Measurements from ENCODE around the gene HECTD3. TPM values are rescaled to one million over a fixed set of nuclear protein-coding genes. Genes with fewer than 3 reads are reported as not detected.
"Not testable (repeated sequence)": the region's sequence is repeated elsewhere in the genome, so short reads cannot be mapped to it uniquely, and the experiment has no call there.

HECTD3 gene
- total and polyA plus RNA-seq, 4 donors: 12.8 to 51.1 (median 28.4) TPM

DNA sequence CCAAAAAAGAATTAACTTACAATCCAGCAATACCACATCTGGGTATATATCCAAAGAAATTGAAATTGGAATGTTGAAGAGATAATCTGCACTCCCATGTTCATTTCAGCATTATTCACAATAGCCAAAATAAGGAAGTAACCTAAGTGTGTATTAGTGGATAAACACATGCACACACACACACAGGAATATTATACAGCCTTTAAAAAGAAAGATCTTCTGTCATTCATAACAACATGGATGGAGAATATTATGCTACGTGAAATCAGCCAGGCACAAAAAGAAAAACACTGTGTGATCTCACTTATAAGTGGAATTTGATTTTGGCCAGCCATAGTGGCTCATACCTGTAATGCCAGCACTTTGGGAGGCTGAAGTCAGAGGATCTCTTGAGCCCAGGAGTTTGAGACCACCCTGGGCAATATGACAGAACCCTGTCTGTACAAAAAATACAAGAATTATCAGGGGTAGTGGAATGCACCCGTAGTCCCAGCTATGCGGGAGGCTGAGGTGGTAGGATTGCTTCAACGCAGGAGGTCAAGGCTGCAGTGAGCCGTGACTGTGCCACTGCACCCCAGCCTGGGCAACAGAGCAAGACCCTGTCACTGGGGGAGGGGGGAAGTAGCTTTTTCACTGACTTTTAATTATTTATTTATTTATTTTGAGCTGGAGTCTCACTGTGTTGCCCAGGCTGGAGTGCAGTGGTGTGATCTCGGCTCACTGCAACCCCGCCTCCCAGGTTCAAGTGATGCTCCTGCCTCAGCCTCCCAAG lies 15.5 kb downstream of the HECTD3 start:
- Histone ChIP-seq H3K4me1 (ENCODE audit: control insufficient read depth, insufficient read depth, low read length) (no peaks in the 10 kb centered on the region), H3K4me3 (ENCODE audit: low read depth, low read length) (no peak overlapping the region), H3K27me3 (ENCODE audit: control insufficient read depth, insufficient read depth, low read length) (no peaks in the 10 kb centered on the region), H3K36me3 (ENCODE audit: control insufficient read depth, insufficient read depth, low read length) (no peaks in the 10 kb centered on the region), H3K9me3 (ENCODE audit: control insufficient read depth, insufficient read depth, low read length) (no peaks in the 10 kb centered on the region), H3K27ac (ENCODE audit: low read depth, low read length) (no peak overlapping the region)
- WGBS (ENCODE audit: insufficient coverage): 70% methylated on average over 2 of the region's 7 CpGs
- no peak for DNase-seq (ENCODE audit: low read depth in 4 of 6, low spot score in 6 of 6)

DNA sequence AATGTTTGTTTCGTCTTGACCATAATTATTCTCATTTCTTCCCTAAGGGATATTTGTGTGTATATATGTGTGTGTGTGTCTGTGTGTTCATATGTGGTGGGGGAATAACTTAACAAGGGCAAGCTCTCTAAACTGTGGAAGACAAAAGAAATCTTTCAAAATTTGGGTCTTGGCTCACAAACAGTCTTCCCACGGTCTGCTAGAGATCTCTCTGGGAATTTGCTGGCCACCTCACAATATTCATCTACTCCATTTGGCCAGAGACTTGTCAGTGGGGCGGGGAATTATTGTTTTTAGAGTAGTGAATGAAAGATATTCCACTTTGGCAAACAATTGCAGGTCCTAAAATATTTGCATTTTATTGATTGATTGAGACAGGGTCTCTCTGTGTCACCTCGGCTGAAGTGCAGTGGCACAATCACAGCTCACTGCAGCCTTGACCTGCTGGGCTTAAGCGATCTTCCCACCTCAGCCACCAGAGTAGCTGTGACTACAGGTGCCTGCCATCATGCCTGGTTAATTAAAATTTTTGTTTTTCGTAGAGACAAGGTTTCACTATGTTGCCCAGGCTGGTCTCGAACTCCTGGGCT lies 16.7 kb downstream of the HECTD3 start:
- Histone ChIP-seq H3K36me3 (ENCODE audit: control insufficient read depth, insufficient read depth, low read length) (no peaks in the 10 kb centered on the region), H3K9me3 (ENCODE audit: control insufficient read depth, insufficient read depth, low read length) (no peaks in the 10 kb centered on the region), H3K27me3 (ENCODE audit: control insufficient read depth, insufficient read depth, low read length) (no peaks in the 10 kb centered on the region), H3K4me3 (ENCODE audit: low read depth, low read length) (no peak overlapping the region), H3K4me1 (ENCODE audit: control insufficient read depth, insufficient read depth, low read length) (no peaks in the 10 kb centered on the region), H3K27ac (ENCODE audit: low read depth, low read length) (no peak overlapping the region)
- 83% methylated on average over 4 of the region's 7 CpGs for whole genome bisulfite sequencing (ENCODE audit: insufficient coverage)
- DNase-seq (ENCODE audit: low read depth in 4 of 6, low spot score in 6 of 6): no peak

DNA sequence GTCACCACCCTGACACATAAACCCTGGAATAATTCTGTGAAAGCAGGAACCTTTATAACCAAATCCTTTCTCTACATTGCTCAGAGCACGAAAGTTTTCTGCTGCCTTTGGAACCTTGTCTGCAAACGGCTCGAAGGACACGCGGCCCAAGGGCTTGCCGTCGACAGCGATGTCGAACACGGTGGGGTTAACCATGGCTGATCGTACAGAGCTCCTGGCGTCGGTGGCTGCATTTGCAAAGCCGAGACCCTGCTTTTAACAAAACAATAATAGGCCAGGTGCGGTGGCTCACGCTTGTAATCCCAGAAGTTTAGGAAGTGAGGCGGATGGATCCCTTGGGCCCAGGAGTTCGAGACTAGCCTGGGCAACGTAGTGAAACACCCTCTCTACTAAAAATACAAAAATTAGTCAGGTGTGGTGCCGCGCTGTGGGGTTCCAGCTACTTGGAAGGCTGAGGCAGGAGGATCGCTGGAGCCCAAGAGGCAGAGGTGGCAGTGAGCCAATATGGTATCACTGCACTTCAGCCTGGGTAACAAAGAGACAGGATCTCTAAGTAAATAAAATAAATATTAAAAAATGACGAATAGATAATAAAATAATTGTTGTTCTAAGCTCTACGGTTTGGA lies 22.5 kb downstream of the HECTD3 start:
- WGBS (ENCODE audit: insufficient coverage): 93% methylated on average over 20 of the region's 24 CpGs

DNA sequence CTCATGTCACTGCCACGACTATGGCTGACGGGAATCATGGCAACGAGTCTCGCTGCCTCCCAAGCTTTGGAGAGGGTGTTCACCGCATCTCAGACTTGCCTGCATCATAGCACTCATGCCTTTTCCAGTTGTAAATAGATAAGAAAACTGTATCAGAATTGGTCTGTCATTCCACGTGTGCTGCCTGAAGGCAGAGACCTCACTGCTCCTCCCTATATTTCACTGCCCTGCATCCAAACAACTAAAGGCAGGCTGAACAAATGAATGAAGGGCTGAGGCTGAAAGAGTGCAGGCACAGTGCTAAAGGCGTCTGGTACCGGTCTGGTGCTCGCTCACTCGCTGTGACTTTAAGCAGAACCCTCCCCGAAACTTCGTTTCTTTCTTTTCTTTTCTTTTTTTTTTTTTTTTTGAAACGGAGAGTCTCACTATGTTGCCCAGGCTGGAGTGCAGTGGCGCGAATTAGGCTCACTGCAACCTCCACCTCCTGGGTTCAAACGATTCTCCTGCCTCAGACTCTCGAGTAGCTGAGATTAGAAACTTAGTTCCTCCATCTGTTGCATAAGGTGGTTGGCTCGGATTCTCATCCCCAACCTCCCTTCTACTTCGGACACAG lies 25.3 kb downstream of the HECTD3 start:
- H3K27ac ChIP-seq (ENCODE audit: low read depth, low read length): no peak overlapping the region
- no peak for DNase-seq (ENCODE audit: low read depth in 4 of 6, low spot score in 6 of 6)
- peaks cover 2% of the 10 kb centered on the region for H3K36me3 ChIP-seq (ENCODE audit: control insufficient read depth, insufficient read depth, low read length)
- H3K27me3 ChIP-seq (ENCODE audit: control insufficient read depth, insufficient read depth, low read length): no peaks in the 10 kb centered on the region
- H3K9me3 ChIP-seq (ENCODE audit: control insufficient read depth, insufficient read depth, low read length): no peaks in the 10 kb centered on the region
- 15% methylated on average over 10 of the region's 19 CpGs for WGBS (ENCODE audit: insufficient coverage)
- peak overlapping the region; percentile 90 for H3K4me3 ChIP-seq (ENCODE audit: low read depth, low read length)
- H3K4me1 ChIP-seq (ENCODE audit: control insufficient read depth, insufficient read depth, low read length): peaks cover 13% of the 10 kb centered on the region

More for the DNA sequence above, 22.5 kb downstream of the HECTD3 start:
- peaks cover 13% of the 10 kb centered on the region for H3K4me1 ChIP-seq (ENCODE audit: control insufficient read depth, insufficient read depth, low read length)
- H3K4me3 ChIP-seq (ENCODE audit: low read depth, low read length): no peak overlapping the region
- no peaks in the 10 kb centered on the region for H3K27me3 ChIP-seq (ENCODE audit: control insufficient read depth, insufficient read depth, low read length)
- H3K36me3 ChIP-seq (ENCODE audit: control insufficient read depth, insufficient read depth, low read length): no peaks in the 10 kb centered on the region
- no peak for DNase-seq (ENCODE audit: low read depth in 4 of 6, low spot score in 6 of 6)
- H3K9me3 ChIP-seq (ENCODE audit: control insufficient read depth, insufficient read depth, low read length): no peaks in the 10 kb centered on the region
- H3K27ac ChIP-seq (ENCODE audit: low read depth, low read length): no peak overlapping the region

DNA sequence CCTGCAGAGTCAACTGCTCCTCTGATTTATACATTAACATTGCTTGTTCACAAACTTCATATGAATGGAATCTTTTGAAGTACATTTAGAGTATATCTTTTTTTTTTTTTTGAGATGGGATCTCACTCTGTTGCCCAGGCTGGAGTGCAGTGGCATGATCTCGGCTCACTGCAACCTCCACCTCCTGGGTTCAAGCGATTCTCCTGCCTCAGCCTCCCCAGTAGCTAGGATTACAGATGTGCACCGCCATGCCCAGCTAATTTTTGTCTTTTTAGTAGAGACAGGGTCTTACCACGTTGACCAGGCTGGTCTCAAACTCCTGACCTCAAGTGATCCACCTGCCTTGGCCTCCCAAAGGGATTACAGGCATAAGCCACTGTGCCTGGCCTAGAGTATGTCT lies 33.8 kb downstream of the HECTD3 start:
- peaks cover 41% of the 10 kb centered on the region for H3K36me3 ChIP-seq (ENCODE audit: control insufficient read depth, insufficient read depth, low read length)
- not testable (repeated sequence) for H3K4me3 ChIP-seq (ENCODE audit: low read depth, low read length); H3K4me1 ChIP-seq (ENCODE audit: control insufficient read depth, insufficient read depth, low read length); H3K27me3 ChIP-seq (ENCODE audit: control insufficient read depth, insufficient read depth, low read length); H3K27ac ChIP-seq (ENCODE audit: low read depth, low read length); H3K9me3 ChIP-seq (ENCODE audit: control insufficient read depth, insufficient read depth, low read length); DNase-seq (ENCODE audit: low read depth in 4 of 6, low spot score in 6 of 6)
- WGBS (ENCODE audit: insufficient coverage): 92% methylated on average over 2 of the region's 4 CpGs

DNA sequence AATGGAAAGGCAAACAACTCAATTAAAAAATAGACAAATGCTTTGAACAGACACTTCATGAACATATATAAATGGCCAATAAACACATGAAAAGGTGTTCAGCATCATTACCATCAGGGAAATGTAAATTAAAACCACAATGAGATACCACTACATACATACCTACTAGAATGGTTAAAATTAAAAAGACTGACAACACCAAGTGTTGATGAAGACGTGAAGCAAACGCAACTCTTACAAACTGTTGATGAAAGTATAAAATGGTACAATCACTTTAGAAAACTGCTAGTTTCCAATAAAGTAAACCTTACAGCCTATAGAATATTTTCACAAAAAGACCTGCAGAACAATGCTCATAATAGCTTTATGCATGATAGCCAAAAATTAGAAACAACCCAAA lies 34.9 kb downstream of the HECTD3 start:
- no peak for DNase-seq (ENCODE audit: low read depth in 4 of 6, low spot score in 6 of 6)
- H3K36me3 ChIP-seq (ENCODE audit: control insufficient read depth, insufficient read depth, low read length): peaks cover 47% of the 10 kb centered on the region

DNA sequence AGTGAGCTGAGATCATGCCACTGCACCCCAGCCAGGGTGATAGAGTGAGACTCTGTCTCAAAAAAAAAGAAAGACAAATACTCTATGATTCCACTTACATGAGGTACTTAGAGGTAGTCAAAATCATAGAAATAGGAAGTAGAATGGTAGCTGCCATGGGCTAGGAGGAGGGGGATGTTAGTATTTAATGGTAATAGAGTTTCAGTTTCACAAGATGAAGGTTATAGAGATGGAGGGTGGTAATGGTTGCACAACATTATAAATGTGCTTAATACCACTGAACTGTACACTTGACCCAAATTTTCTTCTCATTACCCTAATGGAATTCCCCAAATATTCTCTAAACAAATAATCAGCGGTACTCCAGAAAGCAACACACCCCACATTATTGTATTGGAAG lies 37.5 kb downstream of the HECTD3 start:
- no peaks in the 10 kb centered on the region for H3K4me1 ChIP-seq (ENCODE audit: control insufficient read depth, insufficient read depth, low read length)
- no CpG with 5 or more reads among the region's 1 CpG for WGBS (ENCODE audit: insufficient coverage)
- DNase-seq (ENCODE audit: low read depth in 4 of 6, low spot score in 6 of 6): no peak
- H3K36me3 ChIP-seq (ENCODE audit: control insufficient read depth, insufficient read depth, low read length): peaks cover 32% of the 10 kb centered on the region
- H3K9me3 ChIP-seq (ENCODE audit: control insufficient read depth, insufficient read depth, low read length): no peaks in the 10 kb centered on the region
- no peak overlapping the region for H3K27ac ChIP-seq (ENCODE audit: low read depth, low read length)
- H3K27me3 ChIP-seq (ENCODE audit: control insufficient read depth, insufficient read depth, low read length): no peaks in the 10 kb centered on the region
- no peak overlapping the region for H3K4me3 ChIP-seq (ENCODE audit: low read depth, low read length)

More for the DNA sequence above, 34.9 kb downstream of the HECTD3 start:
- WGBS (ENCODE audit: insufficient coverage): no CpG with 5 or more reads among the region's 2 CpGs
- Histone ChIP-seq H3K4me3 (ENCODE audit: low read depth, low read length) (no peak overlapping the region), H3K4me1 (ENCODE audit: control insufficient read depth, insufficient read depth, low read length) (no peaks in the 10 kb centered on the region), H3K27ac (ENCODE audit: low read depth, low read length) (no peak overlapping the region), H3K9me3 (ENCODE audit: control insufficient read depth, insufficient read depth, low read length) (no peaks in the 10 kb centered on the region), H3K27me3 (ENCODE audit: control insufficient read depth, insufficient read depth, low read length) (no peaks in the 10 kb centered on the region)

DNA sequence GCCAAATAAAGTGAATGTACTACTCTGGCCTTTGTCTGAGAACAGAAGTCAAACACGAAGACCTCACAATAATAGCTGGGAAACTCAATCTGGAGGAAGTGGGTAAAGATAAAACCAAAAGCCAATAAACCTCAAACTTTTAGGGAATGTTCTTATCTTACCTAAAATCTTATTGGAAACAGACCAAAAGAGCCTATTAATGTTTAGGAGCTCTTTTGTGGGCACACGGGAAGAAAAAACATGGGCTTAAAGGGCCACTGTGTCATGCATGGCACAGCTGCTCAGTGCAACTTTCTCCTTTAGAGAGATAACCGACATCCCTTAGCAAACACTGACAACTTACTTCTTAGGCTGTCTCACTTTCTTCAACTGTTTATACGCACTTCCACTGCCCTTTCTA lies 40.8 kb downstream of the HECTD3 start:
- H3K27ac ChIP-seq (ENCODE audit: low read depth, low read length): no peak overlapping the region
- 63% methylated on average over 2 of the region's 4 CpGs for WGBS (ENCODE audit: insufficient coverage)

DNA sequence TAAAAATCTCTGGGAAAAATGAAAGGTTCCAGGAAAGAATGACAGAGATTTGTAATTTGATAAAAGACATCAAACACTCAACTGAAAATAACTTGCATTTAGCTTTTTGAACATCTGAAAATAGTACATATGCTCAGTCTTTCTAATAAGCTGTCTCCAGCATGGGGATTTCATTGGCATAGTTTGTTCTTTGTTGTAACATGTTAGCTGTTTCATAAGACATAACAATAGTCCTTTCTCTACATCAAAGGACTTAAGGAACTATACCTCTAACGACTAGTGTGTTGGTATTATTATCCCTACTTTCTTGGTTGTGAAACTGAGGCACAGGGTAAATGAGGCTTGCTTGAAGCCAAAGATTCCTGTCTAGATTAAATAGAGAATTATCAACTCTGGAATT lies 46.7 kb downstream of the HECTD3 start:
- no CpG with 5 or more reads among the region's 1 CpG for WGBS (ENCODE audit: insufficient coverage)

More for the DNA sequence above, 40.8 kb downstream of the HECTD3 start:
- Histone ChIP-seq H3K36me3 (ENCODE audit: control insufficient read depth, insufficient read depth, low read length) (peaks cover 21% of the 10 kb centered on the region), H3K9me3 (ENCODE audit: control insufficient read depth, insufficient read depth, low read length) (no peaks in the 10 kb centered on the region), H3K4me3 (ENCODE audit: low read depth, low read length) (no peak overlapping the region), H3K4me1 (ENCODE audit: control insufficient read depth, insufficient read depth, low read length) (no peaks in the 10 kb centered on the region), H3K27me3 (ENCODE audit: control insufficient read depth, insufficient read depth, low read length) (no peaks in the 10 kb centered on the region)
- no peak for DNase-seq (ENCODE audit: low read depth in 4 of 6, low spot score in 6 of 6)

More for the DNA sequence above, 46.7 kb downstream of the HECTD3 start:
- Histone ChIP-seq H3K36me3 (ENCODE audit: control insufficient read depth, insufficient read depth, low read length) (peaks cover 7% of the 10 kb centered on the region), H3K4me3 (ENCODE audit: low read depth, low read length) (no peak overlapping the region), H3K9me3 (ENCODE audit: control insufficient read depth, insufficient read depth, low read length) (no peaks in the 10 kb centered on the region), H3K27me3 (ENCODE audit: control insufficient read depth, insufficient read depth, low read length) (no peaks in the 10 kb centered on the region), H3K27ac (ENCODE audit: low read depth, low read length) (no peak overlapping the region), H3K4me1 (ENCODE audit: control insufficient read depth, insufficient read depth, low read length) (no peaks in the 10 kb centered on the region)
- no peak for DNase-seq (ENCODE audit: low read depth in 4 of 6, low spot score in 6 of 6)

Data from spinal cord (tissue), 10 donors.